ENCODE results near the gene PHGDH. TPM values are rescaled to one million over a fixed set of nuclear protein-coding genes. Genes with fewer than 3 reads are reported as not detected.

The PHGDH gene
- total RNA-seq, 2 experiments from 2014 or later, result 422 to 439 TPM

GRCh38 chr1:119745034-119745433, 33.3 kb downstream of the PHGDH start:
- H3K27me3 Mint-ChIP-seq (ENCODE audit: low read depth), result no peaks in the 10 kb centered on the region
- CTCF ChIA-PET, result interaction anchor here (0.7 to 4.4 kb wide), 16 partner anchors 10 to 165 kb away, joined by 3 to 24 read pairs (median 4); no protein-coding TSS in a partner anchor
- intact Hi-C loops (cut with micrococcal nuclease), result loop anchor here (2.0 kb wide), 1 partner anchor 32 kb away; no protein-coding TSS in a partner anchor
- no peak for DNase-seq
- no peak overlapping the region for H3K4me3 Mint-ChIP-seq
- H3K27ac Mint-ChIP-seq, result no peak overlapping the region
- peaks cover 15% of the 10 kb centered on the region for H3K4me1 Mint-ChIP-seq (ENCODE audit: low read depth)
- H3K36me3 Mint-ChIP-seq (ENCODE audit: low read depth), result peaks cover 15% of the 10 kb centered on the region
- H3K9me3 Mint-ChIP-seq, result no peaks in the 10 kb centered on the region

- DNase-seq, result no peak
- Mint-ChIP-seq H3K4me3 (no peak overlapping the region), H3K4me1 (ENCODE audit: low read depth) (peaks cover 15% of the 10 kb centered on the region), H3K9me3 (no peaks in the 10 kb centered on the region), H3K36me3 (ENCODE audit: low read depth) (peaks cover 11% of the 10 kb centered on the region), H3K27me3 (ENCODE audit: low read depth) (peaks cover 1% of the 10 kb centered on the region), H3K27ac (no peak overlapping the region)
- intact Hi-C loops (cut with micrococcal nuclease), result no loop called here
- CTCF ChIA-PET, result interaction anchor here (0.8 to 1.0 kb wide), 3 partner anchors 19 to 148 kb away, joined by 3 to 4 read pairs (median 3); no protein-coding TSS in a partner anchor
Measured at GRCh38 chr1:119747451-119747850, 35.7 kb downstream of the PHGDH start.

- CTCF ChIA-PET, result no interaction called here
- Mint-ChIP-seq H3K27me3 (ENCODE audit: low read depth) (peaks cover 2% of the 10 kb centered on the region), H3K4me3 (no peak overlapping the region), H3K36me3 (ENCODE audit: low read depth) (peaks cover 10% of the 10 kb centered on the region), H3K9me3 (no peaks in the 10 kb centered on the region), H3K4me1 (ENCODE audit: low read depth) (peaks cover 15% of the 10 kb centered on the region), H3K27ac (no peak overlapping the region)
- DNase-seq, result no peak
- intact Hi-C loops (cut with micrococcal nuclease), result no loop called here
Measured at GRCh38 chr1:119748040-119748439, 36.3 kb downstream of the PHGDH start.

- Mint-ChIP-seq H3K27me3 (ENCODE audit: low read depth) (peaks cover 2% of the 10 kb centered on the region), H3K27ac (no peak overlapping the region), H3K9me3 (no peaks in the 10 kb centered on the region), H3K4me3 (no peak overlapping the region), H3K4me1 (ENCODE audit: low read depth) (no peaks in the 10 kb centered on the region), H3K36me3 (ENCODE audit: low read depth) (no peaks in the 10 kb centered on the region)
- CTCF ChIA-PET, result interaction anchor here (6.2 kb wide), 1 partner anchor 9 kb away, joined by 24 read pairs; no protein-coding TSS in a partner anchor
- intact Hi-C loops (cut with micrococcal nuclease), result no loop called here
- DNase-seq, result no peak
Measured at GRCh38 chr1:119752592-119752991, 40.9 kb downstream of the PHGDH start.

GRCh38 chr1:119758584-119758983, 46.9 kb downstream of the PHGDH start:
- Mint-ChIP-seq H3K36me3 (ENCODE audit: low read depth) (no peaks in the 10 kb centered on the region), H3K27ac (no peak overlapping the region), H3K27me3 (ENCODE audit: low read depth) (no peaks in the 10 kb centered on the region), H3K4me1 (ENCODE audit: low read depth) (no peaks in the 10 kb centered on the region), H3K4me3 (no peak overlapping the region), H3K9me3 (no peaks in the 10 kb centered on the region)
- CTCF ChIA-PET, result interaction anchor here (0.6 kb wide), 1 partner anchor 124 kb away, joined by 3 read pairs; no protein-coding TSS in a partner anchor
- intact Hi-C loops (cut with micrococcal nuclease), result no loop called here
- no peak for DNase-seq

GRCh38 chr1:119762409-119762808, 50.7 kb downstream of the PHGDH start:
- CTCF ChIA-PET, result no interaction called here
- Mint-ChIP-seq H3K27me3 (ENCODE audit: low read depth) (peaks cover 9% of the 10 kb centered on the region), H3K36me3 (ENCODE audit: low read depth) (no peaks in the 10 kb centered on the region), H3K27ac (no peak overlapping the region), H3K4me3 (no peak overlapping the region), H3K9me3 (no peaks in the 10 kb centered on the region), H3K4me1 (ENCODE audit: low read depth) (peaks cover 3% of the 10 kb centered on the region)
- intact Hi-C loops (cut with micrococcal nuclease), result no loop called here
- no peak for DNase-seq

GRCh38 chr1:119762953-119763352, 51.2 kb downstream of the PHGDH start:
- no peaks in the 10 kb centered on the region for H3K36me3 Mint-ChIP-seq (ENCODE audit: low read depth)
- H3K27me3 Mint-ChIP-seq (ENCODE audit: low read depth), result peaks cover 11% of the 10 kb centered on the region
- no peak overlapping the region for H3K27ac Mint-ChIP-seq
- no peak for DNase-seq
- intact Hi-C loops (cut with micrococcal nuclease), result no loop called here
- no peak overlapping the region for H3K4me3 Mint-ChIP-seq
- peaks cover 4% of the 10 kb centered on the region for H3K4me1 Mint-ChIP-seq (ENCODE audit: low read depth)
- no peaks in the 10 kb centered on the region for H3K9me3 Mint-ChIP-seq
- CTCF ChIA-PET, result interaction anchor here (0.9 kb wide), 1 partner anchor 18 kb away, joined by 4 read pairs; no protein-coding TSS in a partner anchor

- DNase-seq, result no peak
- peaks cover 4% of the 10 kb centered on the region for H3K4me1 Mint-ChIP-seq (ENCODE audit: low read depth)
- peaks cover 11% of the 10 kb centered on the region for H3K27me3 Mint-ChIP-seq (ENCODE audit: low read depth)
- H3K4me3 Mint-ChIP-seq, result no peak overlapping the region
- no peaks in the 10 kb centered on the region for H3K9me3 Mint-ChIP-seq
- no peaks in the 10 kb centered on the region for H3K36me3 Mint-ChIP-seq (ENCODE audit: low read depth)
- CTCF ChIA-PET, result interaction anchor here (0.8 kb wide), 1 partner anchor 88 kb away, joined by 3 read pairs; no protein-coding TSS in a partner anchor
- intact Hi-C loops (cut with micrococcal nuclease), result no loop called here
- no peak overlapping the region for H3K27ac Mint-ChIP-seq
Measured at GRCh38 chr1:119764220-119764619, 52.5 kb downstream of the PHGDH start.

GRCh38 chr1:119766374-119766794, 54.6 kb downstream of the PHGDH start:
- no peaks in the 10 kb centered on the region for H3K36me3 Mint-ChIP-seq (ENCODE audit: low read depth)
- H3K27ac Mint-ChIP-seq, result no peak overlapping the region
- no peak overlapping the region for H3K4me3 Mint-ChIP-seq
- peaks cover 11% of the 10 kb centered on the region for H3K27me3 Mint-ChIP-seq (ENCODE audit: low read depth)
- DNase-seq, result no peak
- CTCF ChIA-PET, result interaction anchor here (2.6 kb wide), 1 partner anchor 22 kb away, joined by 9 read pairs; no protein-coding TSS in a partner anchor
- intact Hi-C loops (cut with micrococcal nuclease), result no loop called here
- no peaks in the 10 kb centered on the region for H3K9me3 Mint-ChIP-seq
- peaks cover 4% of the 10 kb centered on the region for H3K4me1 Mint-ChIP-seq (ENCODE audit: low read depth)

GRCh38 chr1:119767486-119767885, 55.8 kb downstream of the PHGDH start:
- no peak overlapping the region for H3K4me3 Mint-ChIP-seq
- H3K4me1 Mint-ChIP-seq (ENCODE audit: low read depth), result peaks cover 4% of the 10 kb centered on the region
- DNase-seq, result no peak
- peaks cover 11% of the 10 kb centered on the region for H3K27me3 Mint-ChIP-seq (ENCODE audit: low read depth)
- intact Hi-C loops (cut with micrococcal nuclease), result no loop called here
- H3K36me3 Mint-ChIP-seq (ENCODE audit: low read depth), result no peaks in the 10 kb centered on the region
- CTCF ChIA-PET, result interaction anchor here (1.1 to 2.6 kb wide), 3 partner anchors 11 to 23 kb away, joined by 3 to 9 read pairs (median 3); no protein-coding TSS in a partner anchor
- no peaks in the 10 kb centered on the region for H3K9me3 Mint-ChIP-seq
- no peak overlapping the region for H3K27ac Mint-ChIP-seq

- Mint-ChIP-seq H3K9me3 (no peaks in the 10 kb centered on the region), H3K27me3 (ENCODE audit: low read depth) (peaks cover 11% of the 10 kb centered on the region), H3K36me3 (ENCODE audit: low read depth) (no peaks in the 10 kb centered on the region), H3K27ac (no peak within 1 kb of the TSS), H3K4me3 (no peak within 1 kb of the TSS), H3K4me1 (ENCODE audit: low read depth) (peaks cover 4% of the 10 kb centered on the region)
- DNase-seq, result no peak
- intact Hi-C loops (cut with micrococcal nuclease), result no loop called here
- CTCF ChIA-PET, result interaction anchor here (0.5 to 1.5 kb wide), 2 partner anchors 13 to 65 kb away, joined by 3 to 4 read pairs; no protein-coding TSS in a partner anchor
Measured at GRCh38 chr1:119768778-119769177, 57.0 kb downstream of the PHGDH start, which contains the start of gene HMGCS2. Gene HMGCS2 (minus strand): TSS chr1:119768905. CDS start chr1:119768844, 61 bp downstream.

GRCh38 chr1:119771016-119771415, 59.3 kb downstream of the PHGDH start:
- no peak overlapping the region for H3K27ac Mint-ChIP-seq
- no peak overlapping the region for H3K4me3 Mint-ChIP-seq
- no peak for DNase-seq
- CTCF ChIA-PET, result no interaction called here
- H3K36me3 Mint-ChIP-seq (ENCODE audit: low read depth), result no peaks in the 10 kb centered on the region
- intact Hi-C loops (cut with micrococcal nuclease), result no loop called here
- peaks cover 8% of the 10 kb centered on the region for H3K27me3 Mint-ChIP-seq (ENCODE audit: low read depth)
- H3K4me1 Mint-ChIP-seq (ENCODE audit: low read depth), result peaks cover 4% of the 10 kb centered on the region
- H3K9me3 Mint-ChIP-seq, result no peaks in the 10 kb centered on the region

- Mint-ChIP-seq H3K4me1 (ENCODE audit: low read depth) (peaks cover 4% of the 10 kb centered on the region), H3K27ac (no peak overlapping the region), H3K4me3 (no peak overlapping the region), H3K9me3 (no peaks in the 10 kb centered on the region), H3K27me3 (ENCODE audit: low read depth) (peaks cover 8% of the 10 kb centered on the region), H3K36me3 (ENCODE audit: low read depth) (no peaks in the 10 kb centered on the region)
- CTCF ChIA-PET, result interaction anchor here (0.6 to 1.0 kb wide), 2 partner anchors 29 to 155 kb away, joined by 3 to 4 read pairs; no protein-coding TSS in a partner anchor
- intact Hi-C loops (cut with micrococcal nuclease), result no loop called here
- DNase-seq, result no peak
Measured at GRCh38 chr1:119771770-119772169, 60.0 kb downstream of the PHGDH start.
